ENCODE data around the gene SPATS2.

Gene SPATS2

DNA sequence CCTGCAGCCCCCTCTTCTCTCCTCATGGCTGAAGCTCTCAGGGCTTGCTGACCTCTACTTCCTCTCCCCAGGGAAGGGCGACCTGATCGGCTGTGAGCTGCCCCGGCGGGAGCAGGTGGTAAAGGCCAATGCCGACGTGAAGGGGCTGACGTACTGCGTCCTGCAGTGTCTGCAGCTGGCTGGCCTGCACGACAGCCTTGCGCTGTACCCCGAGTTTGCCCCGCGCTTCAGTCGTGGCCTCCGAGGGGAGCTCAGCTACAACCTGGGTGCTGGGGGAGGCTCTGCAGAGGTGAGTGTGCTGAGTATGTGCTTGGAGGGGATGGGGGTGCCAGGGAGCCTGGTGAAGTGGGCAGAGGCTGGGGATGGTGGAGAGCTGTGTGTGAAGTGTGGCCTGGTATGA lies 187.0 kb downstream of the SPATS2 start:
- no peak overlapping the region for H3K4me3 Mint-ChIP-seq
- no peaks in the 10 kb centered on the region for H3K9me3 Mint-ChIP-seq
- H3K36me3 Mint-ChIP-seq (ENCODE audit: low read depth) = peaks cover 7% of the 10 kb centered on the region
- no peak overlapping the region for H3K27ac Mint-ChIP-seq
- H3K4me1 Mint-ChIP-seq = peaks cover 5% of the 10 kb centered on the region
- no peak for ATAC-seq
- no peak for DNase-seq
- H3K27me3 Mint-ChIP-seq = peaks cover 6% of the 10 kb centered on the region

- Mint-ChIP-seq H3K27ac (no peak overlapping the region), H3K27me3 (peaks cover under 1% of the 10 kb centered on the region), H3K36me3 (ENCODE audit: low read depth) (peaks cover 14% of the 10 kb centered on the region), H3K4me3 (no peak overlapping the region), H3K4me1 (peaks cover 7% of the 10 kb centered on the region), H3K9me3 (no peaks in the 10 kb centered on the region)
- no peak for ATAC-seq
- DNase-seq = no peak
These were observed 188.5 kb downstream of the SPATS2 start for GRCh38 chr12:49555631-49556390.

GRCh38 chr12:49556391-49557186 lies 189.3 kb downstream of the SPATS2 start:
- Mint-ChIP-seq H3K4me1 (peaks cover 15% of the 10 kb centered on the region), H3K36me3 (ENCODE audit: low read depth) (peaks cover 15% of the 10 kb centered on the region), H3K27ac (no peak overlapping the region), H3K27me3 (no peaks in the 10 kb centered on the region), H3K4me3 (no peak overlapping the region), H3K9me3 (no peaks in the 10 kb centered on the region)
- no peak for ATAC-seq
- DNase-seq = no peak

- Mint-ChIP-seq H3K9me3 (no peaks in the 10 kb centered on the region), H3K4me3 (no peak overlapping the region)
These were observed 190.1 kb downstream of the SPATS2 start for GRCh38 chr12:49557187-49557916.

DNA sequence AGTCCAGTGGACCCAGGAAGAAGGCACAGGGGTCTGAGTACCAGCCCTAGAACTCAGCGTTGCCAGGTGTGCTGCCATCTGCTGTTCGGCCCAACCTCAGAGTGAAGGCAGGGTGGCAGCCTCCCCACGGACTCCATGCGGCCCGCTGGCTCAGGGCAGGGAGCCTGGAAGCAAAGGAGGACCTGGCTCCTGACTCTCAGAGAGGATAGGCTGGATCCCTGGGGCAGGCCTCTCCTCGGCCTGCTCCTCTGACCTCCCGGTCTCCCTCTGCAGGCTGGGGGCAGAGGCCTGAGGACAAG lies 190.6 kb downstream of the SPATS2 start:
- DNase-seq (no peak), ATAC-seq (no peak)
- H3K27ac Mint-ChIP-seq = no peak overlapping the region
- H3K36me3 Mint-ChIP-seq (ENCODE audit: low read depth) = peaks cover 24% of the 10 kb centered on the region
- peaks cover 22% of the 10 kb centered on the region for H3K4me1 Mint-ChIP-seq
- H3K27me3 Mint-ChIP-seq = no peaks in the 10 kb centered on the region
- no peak overlapping the region for H3K4me3 Mint-ChIP-seq
- H3K9me3 Mint-ChIP-seq = no peaks in the 10 kb centered on the region

More at GRCh38 chr12:49557187-49557916, 190.1 kb downstream of the SPATS2 start:
- Mint-ChIP-seq H3K36me3 (ENCODE audit: low read depth) (peaks cover 22% of the 10 kb centered on the region), H3K4me1 (peaks cover 22% of the 10 kb centered on the region), H3K27me3 (no peaks in the 10 kb centered on the region), H3K27ac (no peak overlapping the region)
- DNase-seq (no peak), ATAC-seq (no peak)

GRCh38 chr12:49558526-49558925 lies 191.3 kb downstream of the SPATS2 start:
- no peak for ATAC-seq
- Mint-ChIP-seq H3K4me1 (peaks cover 22% of the 10 kb centered on the region), H3K4me3 (no peak overlapping the region), H3K27me3 (no peaks in the 10 kb centered on the region), H3K27ac (no peak overlapping the region), H3K9me3 (no peaks in the 10 kb centered on the region), H3K36me3 (ENCODE audit: low read depth) (peaks cover 27% of the 10 kb centered on the region)
- DNase-seq = no peak

DNA sequence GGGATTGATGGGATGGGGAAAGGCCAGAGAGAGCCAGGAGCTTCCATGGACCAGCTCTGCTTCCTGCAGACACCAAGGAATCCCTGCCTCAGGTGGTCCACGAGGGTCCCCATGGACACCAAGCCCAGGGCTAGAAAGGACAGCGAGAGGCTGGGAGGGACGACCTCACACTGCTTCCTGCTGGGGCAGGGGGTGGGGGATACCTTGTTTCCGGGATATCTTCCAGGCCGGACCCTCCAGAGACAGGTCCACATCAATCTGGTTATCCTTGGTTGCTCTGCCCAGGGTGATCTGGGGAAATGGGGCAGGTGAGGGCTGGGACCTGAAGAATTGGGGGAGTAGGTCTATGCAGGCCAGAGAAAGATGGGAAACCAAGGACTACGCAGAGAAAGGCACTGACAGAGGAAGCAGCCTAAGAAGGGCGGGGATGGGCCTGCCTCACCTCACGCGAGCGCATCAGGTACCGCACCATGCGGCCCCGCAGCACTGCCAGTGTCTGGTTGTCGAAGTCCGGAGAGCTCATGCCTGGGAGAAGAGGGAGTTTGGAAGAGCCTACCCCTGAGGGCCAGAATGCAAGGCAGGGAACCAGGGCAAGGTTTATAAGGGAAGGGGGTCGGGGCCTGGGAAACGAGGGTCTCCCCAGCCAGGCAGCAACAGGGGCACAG lies 191.9 kb downstream of the SPATS2 start:
- Mint-ChIP-seq H3K36me3 (ENCODE audit: low read depth) (peaks cover 31% of the 10 kb centered on the region), H3K27me3 (no peaks in the 10 kb centered on the region), H3K4me1 (peaks cover 27% of the 10 kb centered on the region), H3K4me3 (no peak overlapping the region), H3K27ac (no peak overlapping the region), H3K9me3 (no peaks in the 10 kb centered on the region)
- DNase-seq (no peak), ATAC-seq (no peak)

DNA sequence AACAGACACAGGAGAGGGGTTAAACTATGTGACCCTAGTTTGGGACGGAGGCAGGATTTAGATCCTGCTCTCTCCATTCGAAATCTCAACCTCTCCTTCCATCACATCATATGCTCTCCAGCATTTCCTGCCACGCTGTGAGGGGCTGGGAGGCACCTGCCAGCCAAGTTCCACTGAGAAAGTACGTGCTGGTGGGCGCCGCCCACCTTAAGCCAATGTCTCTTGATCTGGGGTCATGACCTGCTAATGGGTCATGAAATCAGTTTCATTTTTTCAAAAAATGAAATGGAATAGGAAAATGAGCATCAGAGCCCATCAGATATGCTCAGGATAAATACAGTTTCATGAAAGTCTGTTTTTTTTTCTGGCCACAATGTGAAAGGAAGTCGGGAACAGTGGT lies 193.4 kb downstream of the SPATS2 start:
- Mint-ChIP-seq H3K9me3 (no peaks in the 10 kb centered on the region), H3K27me3 (no peaks in the 10 kb centered on the region), H3K4me3 (peak overlapping the region; percentile 18), H3K36me3 (ENCODE audit: low read depth) (peaks cover 34% of the 10 kb centered on the region), H3K27ac (peak overlapping the region; percentile 32), H3K4me1 (peaks cover 40% of the 10 kb centered on the region)
- peak; percentile 35 for DNase-seq
- peak; percentile 56 for ATAC-seq

- H3K4me1 Mint-ChIP-seq = peaks cover 50% of the 10 kb centered on the region
- H3K27ac Mint-ChIP-seq = no peak overlapping the region
- ATAC-seq (no peak), DNase-seq (no peak)
- H3K4me3 Mint-ChIP-seq = no peak overlapping the region
- H3K36me3 Mint-ChIP-seq (ENCODE audit: low read depth) = peaks cover 34% of the 10 kb centered on the region
- no peaks in the 10 kb centered on the region for H3K9me3 Mint-ChIP-seq
- no peaks in the 10 kb centered on the region for H3K27me3 Mint-ChIP-seq
These were observed 195.0 kb downstream of the SPATS2 start for GRCh38 chr12:49562233-49562632.

- Mint-ChIP-seq H3K4me1 (peaks cover 56% of the 10 kb centered on the region), H3K4me3 (no peak overlapping the region)
- no peak for ATAC-seq
These were observed 195.6 kb downstream of the SPATS2 start for GRCh38 chr12:49562831-49563230.

GRCh38 chr12:49563951-49564685 lies 196.9 kb downstream of the SPATS2 start:
- Mint-ChIP-seq H3K27me3 (peaks cover 3% of the 10 kb centered on the region), H3K27ac (no peak overlapping the region), H3K4me1 (peaks cover 66% of the 10 kb centered on the region), H3K9me3 (no peaks in the 10 kb centered on the region), H3K4me3 (no peak overlapping the region), H3K36me3 (ENCODE audit: low read depth) (peaks cover 38% of the 10 kb centered on the region)
- DNase-seq = no peak
- no peak for ATAC-seq

More at GRCh38 chr12:49562831-49563230, 195.6 kb downstream of the SPATS2 start:
- DNase-seq = no peak
- H3K27me3 Mint-ChIP-seq = peaks cover 2% of the 10 kb centered on the region
- H3K27ac Mint-ChIP-seq = no peak overlapping the region
- no peaks in the 10 kb centered on the region for H3K9me3 Mint-ChIP-seq
- peaks cover 38% of the 10 kb centered on the region for H3K36me3 Mint-ChIP-seq (ENCODE audit: low read depth)

- no peak overlapping the region for H3K4me3 Mint-ChIP-seq
- ATAC-seq (no peak), DNase-seq (no peak)
- no peaks in the 10 kb centered on the region for H3K9me3 Mint-ChIP-seq
- H3K27ac Mint-ChIP-seq = no peak overlapping the region
- H3K4me1 Mint-ChIP-seq = peaks cover 66% of the 10 kb centered on the region
- H3K36me3 Mint-ChIP-seq (ENCODE audit: low read depth) = peaks cover 36% of the 10 kb centered on the region
- peaks cover 3% of the 10 kb centered on the region for H3K27me3 Mint-ChIP-seq
These were observed 197.6 kb downstream of the SPATS2 start for GRCh38 chr12:49564686-49565405.

All from activated naive CD8-positive, alpha-beta T cell treated with anti-CD3 and anti-CD28 coated beads, Interleukin-2, amount 50 U/mL, for 24 hours (primary cell).